Right kidney (tissue), 1 donor: ENCODE measurements around the gene MMP28.

Experiments used
- DNase-seq: peaks from one replicate; pipeline ENCODE4 v3.0.0-alpha.2; 2016

MMP28 gene

GRCh38 chr17:35725058-35725457 lies 70.4 kb downstream of the MMP28 start:
- no peak for DNase-seq

- no peak for DNase-seq
Measured at GRCh38 chr17:35723735-35724134, 71.7 kb downstream of the MMP28 start.

- no peak for DNase-seq
Measured at GRCh38 chr17:35717475-35717874, 78.0 kb downstream of the MMP28 start.

- DNase-seq: no peak
Measured at GRCh38 chr17:35716897-35717465, 78.5 kb downstream of the MMP28 start.

GRCh38 chr17:35716173-35716572 lies 79.3 kb downstream of the MMP28 start:
- DNase-seq: no peak
